Stimulated activated CD4-positive, alpha-beta T cell treated with anti-CD3 and anti-CD28 coated beads, TNF-alpha, amount 100 ng/mL, for 4 hours (primary cell): ENCODE data around the gene FYN.

Source experiments
- DNase-seq, 3 experiments: peaks; one replicate each; pipeline ENCODE4 v3.0.0-alpha.2; 2020; ENCODE audit warnings: low read depth in 3 of 3

Gene FYN

GRCh38 chr6:111831408-111831807, 41.8 kb downstream of the FYN start:
- no peak for DNase-seq

- DNase-seq: no peak
Observed at GRCh38 chr6:111829998-111830397, 43.3 kb downstream of the FYN start.

GRCh38 chr6:111829581-111829980, 43.7 kb downstream of the FYN start:
- DNase-seq: no peak

GRCh38 chr6:111828809-111829208, 44.4 kb downstream of the FYN start:
- DNase-seq: no peak

- no peak for DNase-seq
Observed at GRCh38 chr6:111825439-111826086, 47.7 kb downstream of the FYN start.

- DNase-seq: no peak
Observed at GRCh38 chr6:111824608-111825337, 48.5 kb downstream of the FYN start.

- no peak for DNase-seq
Observed at GRCh38 chr6:111823831-111824607, 49.2 kb downstream of the FYN start.

- no peak for DNase-seq
Observed at GRCh38 chr6:111823012-111823411, 50.2 kb downstream of the FYN start.

GRCh38 chr6:111819458-111819857, 53.8 kb downstream of the FYN start:
- no peak for DNase-seq

- no peak for DNase-seq
Observed at GRCh38 chr6:111818539-111819226, 54.6 kb downstream of the FYN start.

- no peak for DNase-seq
Observed at GRCh38 chr6:111817451-111818120, 55.7 kb downstream of the FYN start.

- no peak for DNase-seq
Observed at GRCh38 chr6:111813677-111814310, 59.5 kb downstream of the FYN start.

- no peak for DNase-seq
Observed at GRCh38 chr6:111813237-111813636, 60.0 kb downstream of the FYN start.

- DNase-seq: no peak
Observed at GRCh38 chr6:111812060-111813038, 60.9 kb downstream of the FYN start.

- no peak for DNase-seq
Observed at GRCh38 chr6:111810294-111811131, 62.7 kb downstream of the FYN start.

GRCh38 chr6:111809766-111810165, 63.5 kb downstream of the FYN start:
- no peak for DNase-seq

- no peak for DNase-seq
Observed at GRCh38 chr6:111809264-111809663, 64.0 kb downstream of the FYN start.

GRCh38 chr6:111808493-111808892, 64.8 kb downstream of the FYN start:
- DNase-seq: no peak
